Activated T-cell treated with anti-CD3 and anti-CD28 coated beads for 24 hours (primary cell): Measurements from ENCODE around the gene LILRB3.
"Not testable (repeated sequence)": the region's sequence is repeated elsewhere in the genome, so short reads cannot be mapped to it uniquely, and the experiment has no call there.

ENCODE experiments used
- DNase-seq: peaks from one replicate; pipeline ENCODE4 v3.0.0-alpha.2; 2020; ENCODE audit warnings: low read depth

Gene LILRB3

GRCh38 chr19:54209811-54210494 lies 12.9 kb downstream of the LILRB3 start:
- DNase-seq = peak; percentile 23

- peak; percentile 20 for DNase-seq
Observed at GRCh38 chr19:54209058-54209810, 13.6 kb downstream of the LILRB3 start.

DNA sequence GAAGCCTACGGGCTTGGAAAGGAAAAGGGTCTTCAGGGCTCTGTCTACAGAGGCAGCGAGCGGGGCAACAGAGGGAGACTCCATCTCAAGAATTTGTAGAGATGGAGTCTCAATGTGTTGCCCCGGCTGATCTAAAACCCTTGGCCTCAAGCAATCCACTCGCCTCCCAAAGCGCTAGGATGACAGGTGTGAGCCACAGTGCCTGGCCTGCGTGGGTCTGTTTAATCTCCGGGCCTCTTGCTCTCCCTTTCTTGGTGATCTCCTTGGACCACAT lies 14.1 kb downstream of the LILRB3 start:
- DNase-seq = no peak

- peak; percentile 31 for DNase-seq
Observed at GRCh38 chr19:54207983-54208783, 14.6 kb downstream of the LILRB3 start.

- no peak for DNase-seq
Observed at GRCh38 chr19:54207676-54207982, 15.2 kb downstream of the LILRB3 start.

DNA sequence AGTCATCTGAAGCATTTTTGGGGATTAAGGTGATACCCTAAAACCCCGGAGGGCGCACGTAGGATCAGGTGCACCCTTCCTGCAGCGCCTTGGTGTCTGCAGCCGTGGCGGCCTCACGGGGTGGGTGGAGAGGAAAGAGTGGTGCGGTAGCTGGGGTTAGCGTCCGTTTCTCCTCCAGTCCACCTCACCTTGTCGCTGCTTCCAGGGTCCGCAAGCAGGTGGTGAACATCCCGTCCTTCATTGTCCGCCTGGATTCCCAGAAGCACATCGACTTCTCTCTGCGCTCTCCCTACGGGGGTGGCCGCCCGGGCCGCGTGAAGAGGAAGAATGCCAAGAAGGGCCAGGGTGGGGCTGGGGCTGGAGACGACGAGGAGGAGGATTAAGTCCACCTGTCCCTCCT lies 15.6 kb downstream of the LILRB3 start:
- not testable (repeated sequence) for DNase-seq

- no peak for DNase-seq
Observed at GRCh38 chr19:54206831-54207177, 16.0 kb downstream of the LILRB3 start.

DNA sequence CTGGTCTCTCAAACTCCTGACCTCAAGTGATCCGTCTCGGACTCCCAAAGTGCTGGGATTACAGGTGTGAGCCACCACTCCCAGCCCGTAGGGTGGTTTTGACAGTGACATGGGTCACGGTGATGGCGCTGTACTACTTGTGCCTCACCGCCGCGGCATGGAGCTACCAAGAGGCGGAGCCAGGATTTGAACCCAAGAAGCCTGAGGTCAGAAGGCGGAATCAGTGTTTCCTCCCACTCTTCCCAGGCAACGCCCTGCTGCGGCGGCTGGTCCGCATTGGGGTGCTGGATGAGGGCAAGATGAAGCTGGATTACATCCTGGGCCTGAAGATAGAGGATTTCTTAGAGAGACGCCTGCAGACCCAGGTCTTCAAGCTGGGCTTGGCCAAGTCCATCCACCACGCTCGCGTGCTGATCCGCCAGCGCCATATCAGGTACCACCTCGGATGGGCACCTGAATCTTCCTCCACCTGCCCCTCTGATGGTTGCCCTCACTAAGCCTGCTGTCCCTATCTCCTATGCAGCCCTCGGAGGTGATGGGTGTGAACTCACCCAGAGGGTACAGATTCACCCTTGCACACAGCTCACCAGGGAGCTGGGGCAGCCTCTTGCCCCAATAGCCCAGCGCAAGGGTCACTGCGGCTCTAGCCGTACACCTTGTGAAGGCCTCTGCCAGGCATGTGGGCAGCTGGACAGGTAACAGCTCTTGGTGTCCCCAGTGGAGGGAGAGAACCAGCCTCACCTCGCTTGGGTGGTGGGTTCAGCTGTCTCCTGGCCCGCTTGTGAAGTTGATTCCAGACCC lies 16.6 kb downstream of the LILRB3 start:
- DNase-seq = no peak

- no peak for DNase-seq
Observed at GRCh38 chr19:54204767-54205468, 17.9 kb downstream of the LILRB3 start.

- no peak for DNase-seq
Observed at GRCh38 chr19:54203151-54203611, 19.6 kb downstream of the LILRB3 start.

DNA sequence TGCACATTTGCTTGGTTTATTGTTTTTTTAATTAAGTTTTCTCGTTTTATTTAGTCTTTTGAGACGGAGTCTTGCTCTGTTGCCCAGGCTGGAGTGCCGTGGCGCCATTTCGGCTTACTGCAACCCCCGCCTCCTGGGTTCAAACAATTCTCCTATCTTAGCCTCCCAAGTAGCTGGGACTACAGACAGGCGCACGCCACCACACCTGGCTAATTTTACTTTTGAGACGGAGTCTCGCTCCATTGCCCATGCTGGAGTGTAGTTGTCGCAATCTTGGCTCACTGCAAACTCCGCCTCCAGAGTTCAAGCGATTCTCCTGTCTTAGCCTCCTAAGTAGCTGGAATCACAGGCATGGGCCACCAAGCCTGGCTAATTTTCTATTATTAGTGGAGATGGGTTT lies 20.8 kb downstream of the LILRB3 start:
- DNase-seq = no peak

DNA sequence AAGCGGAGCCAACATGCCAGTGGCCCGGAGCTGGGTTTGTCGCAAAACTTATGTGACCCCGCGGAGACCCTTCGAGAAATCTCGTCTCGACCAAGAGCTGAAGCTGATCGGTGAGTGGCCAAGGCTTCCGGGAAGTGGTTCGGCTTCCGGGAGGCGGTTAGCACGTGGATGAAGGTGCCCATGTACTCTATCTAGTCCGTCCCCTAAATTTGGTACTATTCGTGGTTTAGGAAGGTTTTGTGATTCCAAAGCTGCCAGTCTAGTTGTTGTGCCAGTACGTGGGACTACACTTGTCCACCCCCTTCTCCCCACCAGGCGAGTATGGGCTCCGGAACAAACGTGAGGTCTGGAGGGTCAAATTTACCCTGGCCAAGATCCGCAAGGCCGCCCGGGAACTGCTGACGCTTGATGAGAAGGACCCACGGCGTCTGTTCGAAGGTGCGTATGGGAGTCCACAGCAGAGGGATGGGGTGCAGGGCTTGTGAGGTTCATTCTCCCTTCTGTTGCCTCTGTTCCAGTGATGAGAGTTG lies 21.6 kb downstream of the LILRB3 start:
- no peak for DNase-seq

DNA sequence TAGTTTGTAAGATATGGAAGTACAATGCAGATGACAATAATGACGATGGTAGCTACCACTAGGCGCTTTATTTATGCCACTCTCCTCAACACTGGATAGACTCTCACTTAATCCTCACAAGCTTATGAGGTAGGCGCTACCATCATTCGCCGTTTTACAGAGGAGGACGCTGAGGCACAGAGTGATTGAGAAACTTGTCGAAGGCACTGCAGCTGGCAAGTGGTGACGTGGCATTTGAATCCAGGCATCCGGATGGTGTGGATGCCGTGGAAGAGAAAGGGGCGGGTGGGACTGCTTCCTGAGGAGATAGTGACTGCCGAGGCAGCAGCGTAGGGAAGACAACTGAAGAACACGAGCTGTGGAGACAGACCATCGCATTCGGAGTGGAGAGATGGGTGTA lies 23.4 kb downstream of the LILRB3 start:
- no peak for DNase-seq

DNA sequence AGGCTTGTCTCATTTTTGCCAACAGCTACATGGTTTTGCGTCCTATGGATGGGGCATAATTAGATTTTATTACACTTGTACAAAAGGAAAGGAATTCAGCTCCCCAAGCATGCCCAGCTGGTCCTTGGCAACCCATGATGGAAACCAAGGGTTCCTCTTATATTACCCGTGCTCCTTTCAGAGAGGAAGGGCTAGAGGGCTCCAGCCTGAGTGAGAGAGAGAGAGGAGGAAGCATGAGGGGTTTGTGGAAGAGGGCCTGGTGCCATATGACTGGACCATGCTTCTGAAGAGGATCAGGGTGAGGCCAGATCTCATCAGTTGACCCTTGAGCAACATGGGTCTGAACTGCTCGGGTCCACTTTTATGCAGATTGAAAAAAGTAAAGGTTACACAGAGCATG lies 25.7 kb downstream of the LILRB3 start:
- no peak for DNase-seq

- DNase-seq = no peak
Observed at GRCh38 chr19:54196536-54196935, 26.3 kb downstream of the LILRB3 start.

- not testable (repeated sequence) for DNase-seq
Observed at GRCh38 chr19:54194463-54194862, 28.3 kb downstream of the LILRB3 start.

- DNase-seq = no peak
Observed at GRCh38 chr19:54193011-54193410, 29.8 kb downstream of the LILRB3 start.

DNA sequence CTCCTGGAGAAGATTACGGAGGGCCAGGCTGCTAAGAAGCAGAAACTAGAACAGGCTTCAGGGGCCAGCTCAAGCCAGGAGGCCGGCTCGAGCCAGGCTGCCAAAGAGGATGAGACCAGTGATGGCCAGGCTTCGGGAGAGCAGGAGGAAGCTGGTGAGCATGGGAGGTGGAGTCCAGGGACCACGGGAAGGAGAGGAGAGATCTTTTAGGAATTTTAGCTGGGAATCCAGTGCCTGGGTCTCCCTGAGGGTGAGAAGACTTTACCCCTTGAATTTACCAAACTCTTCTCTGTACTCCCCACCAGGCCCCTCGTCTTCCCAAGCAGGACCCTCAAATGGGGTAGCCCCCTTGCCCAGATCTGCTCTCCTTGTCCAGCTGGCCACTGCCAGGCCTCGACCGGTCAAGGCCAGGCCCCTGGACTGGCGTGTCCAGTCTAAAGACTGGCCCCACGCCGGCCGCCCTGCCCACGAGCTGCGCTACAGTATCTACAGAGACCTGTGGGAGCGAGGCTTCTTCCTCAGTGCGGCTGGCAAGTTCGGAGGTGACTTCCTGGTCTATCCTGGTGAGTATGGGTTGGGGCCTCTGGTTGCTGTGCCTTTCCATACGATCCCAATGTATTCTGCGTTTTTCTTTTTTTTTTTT lies 30.9 kb downstream of the LILRB3 start:
- DNase-seq = no peak

- peak; percentile 79 for DNase-seq
Observed at GRCh38 chr19:54191011-54191810, 31.6 kb downstream of the LILRB3 start, which contains the start of gene TSEN34. TSS of gene TSEN34 (plus strand) at chr19:54191308. CDS start at chr19:54191365, 57 bp downstream.

GRCh38 chr19:54190503-54191010 lies 32.2 kb downstream of the LILRB3 start:
- peak; percentile 100 for DNase-seq
